GM23338 (cell line): ENCODE measurements around the gene PRSS3. TPM values are rescaled to one million over a fixed set of nuclear protein-coding genes. Genes with fewer than 3 reads are reported as not detected.

Experiments used
- ATAC-seq: fragments of 200-7000 bp; cut with Tn5 transposase; 3 replicates; pipeline ENCODE4 v1.9.1; 2020
- DNase-seq: peaks from one replicate; pipeline ENCODE4 v3.0.0-alpha.2; 2015; ENCODE audit warnings: low spot score
- H2AFZ ChIP-seq: fragments of 200-600 bp; sonication (generic); 2 replicates; pipeline ENCODE4 v1.8.0; 2016; ENCODE audit warnings: antibody characterized with exemption, mild to moderate bottlenecking, moderate library complexity
- H3F3A ChIP-seq: fragments of 200-600 bp; sonication (generic); replicated peaks from 2 replicates; pipeline ENCODE4 v1.8.0; 2017; ENCODE audit warnings: antibody characterized with exemption, mixed run types, low read depth
- H3K27ac ChIP-seq: fragments of 200-600 bp; sonication (generic); 2 replicates; pipeline ENCODE4 v1.6.1; 2016; ENCODE audit warnings: low read depth
- H3K27me3 ChIP-seq: fragments of 200-600 bp; sonication (generic); 2 replicates; pipeline ENCODE4 v1.8.0; 2016; ENCODE audit warnings: mild to moderate bottlenecking, mixed run types, moderate library complexity; ENCODE audit not compliant: insufficient read depth
- H3K36me3 ChIP-seq: fragments of 200-600 bp; sonication (generic); 2 replicates; pipeline ENCODE4 v1.8.0; 2016; ENCODE audit warnings: mild to moderate bottlenecking; ENCODE audit not compliant: insufficient read depth
- H3K4me1 ChIP-seq: fragments of 200-600 bp; sonication (generic); 2 replicates; pipeline ENCODE4 v1.8.0; 2016; ENCODE audit warnings: mild to moderate bottlenecking, moderate library complexity; ENCODE audit not compliant: insufficient read depth
- H3K4me2 ChIP-seq: fragments of 200-600 bp; sonication (generic); 2 replicates; pipeline ENCODE4 v1.7.1; 2017; ENCODE audit warnings: mixed run types
- H3K4me3 ChIP-seq: fragments of 200-600 bp; sonication (generic); 2 replicates; pipeline ENCODE4 v1.6.1; 2016; ENCODE audit warnings: mixed run types
- H3K79me2 ChIP-seq: fragments of 200-600 bp; sonication (generic); replicated peaks from 2 replicates; pipeline ENCODE4 v1.8.0; 2017; ENCODE audit warnings: mild to moderate bottlenecking; ENCODE audit not compliant: insufficient read depth
- H3K9me2 ChIP-seq: fragments of 200-600 bp; sonication (generic); 2 replicates; pipeline ENCODE4 v1.8.0; 2017; ENCODE audit not compliant: insufficient read depth
- H4K20me1 ChIP-seq: fragments of 200-600 bp; sonication (generic); replicated peaks from 2 replicates; pipeline ENCODE4 v1.8.0; 2017; ENCODE audit warnings: mild to moderate bottlenecking; ENCODE audit not compliant: insufficient read depth
- H3K27ac Mint-ChIP-seq: 2 replicates; pipeline ENCODE4 v1.8.0; 2020; ENCODE audit warnings: inconsistent platforms, mild to moderate bottlenecking, moderate library complexity, mixed read lengths
- H3K27me3 Mint-ChIP-seq: 3 replicates; pipeline ENCODE4 v1.8.0; 2022; ENCODE audit warnings: low read depth, mild to moderate bottlenecking, moderate library complexity, mixed read lengths, inconsistent platforms; ENCODE audit not compliant: insufficient read depth, poor library complexity
- H3K36me3 Mint-ChIP-seq: 3 replicates; pipeline ENCODE4 v1.8.0; 2021; ENCODE audit warnings: low read depth, mild to moderate bottlenecking, inconsistent platforms, moderate library complexity, mixed read lengths
- H3K4me1 Mint-ChIP-seq: 3 replicates; pipeline ENCODE4 v1.8.0; 2020; ENCODE audit warnings: mild to moderate bottlenecking, inconsistent platforms, mixed read lengths
- H3K4me3 Mint-ChIP-seq: 3 replicates; pipeline ENCODE4 v1.8.0; 2021; ENCODE audit warnings: moderate library complexity, mild to moderate bottlenecking, inconsistent platforms, mixed read lengths
- H3K9me3 Mint-ChIP-seq: 3 replicates; pipeline ENCODE4 v1.8.0; 2020; ENCODE audit warnings: moderate library complexity, mild to moderate bottlenecking, inconsistent platforms, mixed read lengths
- CREB1 ChIP-seq: fragments of 250-450 bp; sonication (Bioruptor Pico); IDR thresholded peaks from 2 replicates; pipeline ENCODE4 v1.5.0; 2020; ENCODE audit warnings: low read depth, mild to moderate bottlenecking, moderate library complexity
- EZH2 ChIP-seq: fragments of 200-600 bp; sonication (generic); IDR thresholded peaks from one replicate; pipeline ENCODE4 v1.8.0; 2017; ENCODE audit warnings: antibody characterized with exemption, mild to moderate bottlenecking, low read depth; ENCODE audit not compliant: unreplicated experiment
- EZH2phosphoT487 ChIP-seq: fragments of 200-600 bp; sonication (generic); IDR thresholded peaks from one replicate; pipeline ENCODE4 v1.8.1; 2018; ENCODE audit warnings: antibody characterized with exemption; ENCODE audit not compliant: unreplicated experiment
- JUNB ChIP-seq: IDR thresholded peaks from one replicate; pipeline ENCODE4 v1.6.1; 2016; ENCODE audit warnings: antibody characterized with exemption; ENCODE audit not compliant: unreplicated experiment
- NANOG ChIP-seq: IDR thresholded peaks from 2 replicates; pipeline ENCODE4 v1.6.1; 2016; ENCODE audit warnings: antibody characterized with exemption, borderline replicate concordance
- REST ChIP-seq: IDR thresholded peaks from one replicate; pipeline ENCODE4 v1.6.1; 2018; ENCODE audit warnings: antibody characterized with exemption; ENCODE audit not compliant: unreplicated experiment
- STAT1 ChIP-seq: IDR thresholded peaks from one replicate; pipeline ENCODE4 v1.6.1; 2016; ENCODE audit warnings: antibody characterized with exemption; ENCODE audit not compliant: unreplicated experiment
- ZNF114 ChIP-seq: fragments of 250-450 bp; sonication (Bioruptor Pico); IDR thresholded peaks from 2 replicates; pipeline ENCODE4 v1.5.0; 2020; ENCODE audit warnings: mild to moderate bottlenecking, moderate library complexity
- ZNF331 ChIP-seq: fragments of 250-450 bp; sonication (Bioruptor Pico); IDR thresholded peaks from 2 replicates; pipeline ENCODE4 v1.5.0; 2020; ENCODE audit warnings: low read depth, mild to moderate bottlenecking, moderate library complexity
- ZNF462 ChIP-seq: fragments of 250-450 bp; sonication (Bioruptor Pico); IDR thresholded peaks from 2 replicates; pipeline ENCODE4 v1.5.0; 2020; ENCODE audit warnings: mild to moderate bottlenecking, moderate library complexity
- polyA plus RNA-seq: library from polyadenylated mRNA; unstranded; fragments of >200 nt; fragmentation: Nextera tagmentation; extraction: Ambion mirVana; gene quantifications from 2 replicates; pipeline ENCODE4 v1.2.1, GENCODE V29; 2016
- total RNA-seq: library from RNA; depleted of rRNA; stranded (reverse); fragments of >200 nt; shearing (Covaris generic); gene quantifications from 2 replicates; pipeline ENCODE4 v1.2.3, GENCODE V29; 2014
- TF ChIP-seq, protein P1 (sequence below), 2 experiments: fragments of 200-600 bp in 1 of 2; sonication (generic) in 1 of 2; conservative IDR thresholded peaks; 2 replicates each; pipeline versions ENCODE4 v1.5.1 to v1.6.1; 2016 to 2017; ENCODE audit warnings: antibody characterized with exemption in 2 of 2, low read depth in 2 of 2, mild to moderate bottlenecking in 2 of 2, moderate library complexity in 1 of 2

PRSS3 gene
- total and polyA plus RNA-seq, 2 experiments from 2014 or later, result 4.2 to 4.5 TPM

DNA sequence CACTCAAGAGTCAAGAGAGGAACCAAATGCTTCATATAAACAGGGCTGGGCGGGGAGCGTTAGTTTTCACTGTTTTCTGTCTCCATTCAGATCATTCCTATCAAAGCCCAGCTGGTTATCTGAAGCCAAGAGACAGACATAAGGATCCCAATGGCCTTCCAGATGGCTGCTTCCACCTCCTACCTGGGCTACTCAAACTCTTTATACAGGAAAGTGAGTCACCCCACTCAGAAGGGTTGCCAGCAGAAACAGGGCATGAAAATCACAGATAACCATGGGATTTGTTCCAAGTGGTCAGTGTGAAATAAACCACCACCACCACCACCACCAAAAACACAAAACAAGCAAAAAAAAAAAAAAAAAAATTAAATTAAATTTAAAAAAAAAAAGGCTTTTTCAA, 5.5 kb downstream of the PRSS3 start:
- no peaks in the 10 kb centered on the region for H3K4me1 ChIP-seq
- ATAC-seq, result no peak
- H3K9me3 Mint-ChIP-seq, result no peaks in the 10 kb centered on the region

More for the DNA sequence above, 5.5 kb downstream of the PRSS3 start:
- H3K4me1 Mint-ChIP-seq, result peaks cover 9% of the 10 kb centered on the region; the same call in 2 of the 3 replicates
- Histone ChIP-seq H4K20me1 (no peaks in the 10 kb centered on the region), H3K27ac (no peak overlapping the region), H3K9me2 (no peaks in the 10 kb centered on the region; the same call in 1 of the 2 replicates), H3K79me2 (no peaks in the 10 kb centered on the region), H3K27me3 (no peaks in the 10 kb centered on the region), H2AFZ (no peak overlapping the region), H3K4me2 (no peak overlapping the region), H3K4me3 (no peak overlapping the region), H3K36me3 (no peaks in the 10 kb centered on the region), H3F3A (no peaks in the 10 kb centered on the region)
- no peaks in the 10 kb centered on the region; the same call in 2 of the 3 replicates for H3K36me3 Mint-ChIP-seq
- no peak overlapping the region for H3K4me3 Mint-ChIP-seq
- no peak for DNase-seq
- no peak overlapping the region for H3K27ac Mint-ChIP-seq
- peaks cover 2% of the 10 kb centered on the region for H3K27me3 Mint-ChIP-seq
- TF ChIP-seq ZNF462 (CRISPR knock-in tag), result no peak
- no peak for TF ChIP-seq EZH2
- TF ChIP-seq NANOG, result no peak
- TF ChIP-seq EZH2phosphoT487, result no peak
- TF ChIP-seq ZNF331, result no peak
- TF ChIP-seq REST, result no peak
- TF ChIP-seq ZNF114 (CRISPR knock-in tag), result no peak
- TF ChIP-seq STAT1, result no peak
- TF ChIP-seq, protein P1, sequence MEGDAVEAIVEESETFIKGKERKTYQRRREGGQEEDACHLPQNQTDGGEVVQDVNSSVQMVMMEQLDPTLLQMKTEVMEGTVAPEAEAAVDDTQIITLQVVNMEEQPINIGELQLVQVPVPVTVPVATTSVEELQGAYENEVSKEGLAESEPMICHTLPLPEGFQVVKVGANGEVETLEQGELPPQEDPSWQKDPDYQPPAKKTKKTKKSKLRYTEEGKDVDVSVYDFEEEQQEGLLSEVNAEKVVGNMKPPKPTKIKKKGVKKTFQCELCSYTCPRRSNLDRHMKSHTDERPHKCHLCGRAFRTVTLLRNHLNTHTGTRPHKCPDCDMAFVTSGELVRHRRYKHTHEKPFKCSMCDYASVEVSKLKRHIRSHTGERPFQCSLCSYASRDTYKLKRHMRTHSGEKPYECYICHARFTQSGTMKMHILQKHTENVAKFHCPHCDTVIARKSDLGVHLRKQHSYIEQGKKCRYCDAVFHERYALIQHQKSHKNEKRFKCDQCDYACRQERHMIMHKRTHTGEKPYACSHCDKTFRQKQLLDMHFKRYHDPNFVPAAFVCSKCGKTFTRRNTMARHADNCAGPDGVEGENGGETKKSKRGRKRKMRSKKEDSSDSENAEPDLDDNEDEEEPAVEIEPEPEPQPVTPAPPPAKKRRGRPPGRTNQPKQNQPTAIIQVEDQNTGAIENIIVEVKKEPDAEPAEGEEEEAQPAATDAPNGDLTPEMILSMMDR (conservative IDR thresholded peaks at IDR 0.05; ENCODE audit: low read depth in 2 of 2), result no peak
- TF ChIP-seq JUNB, result no peak
- TF ChIP-seq CREB1 (CRISPR knock-in tag), result no peak
